Measurements from ENCODE around the gene HCN4.
"Not testable (repeated sequence)": the region's sequence is repeated elsewhere in the genome, so short reads cannot be mapped to it uniquely, and the experiment has no call there.

The HCN4 gene

GRCh38 chr15:73368301-73369136, at the start of gene HCN4:
HCN4 (minus strand) TSS chr15:73368958; CDS start chr15:73368270, 688 bp downstream.
- DNase-seq (ENCODE audit: low read depth) = no peak
- TF ChIP-seq CTCF (IDR thresholded peaks at IDR 0.05; ENCODE audit: control insufficient read depth, insufficient read depth, low read depth, low read length, missing control alignments) = no peak
- no peak within 1 kb of the TSS; the same call in 1 of the 2 replicates for H3K4me3 ChIP-seq (ENCODE audit: control insufficient read depth, low read depth, low read length)

DNA sequence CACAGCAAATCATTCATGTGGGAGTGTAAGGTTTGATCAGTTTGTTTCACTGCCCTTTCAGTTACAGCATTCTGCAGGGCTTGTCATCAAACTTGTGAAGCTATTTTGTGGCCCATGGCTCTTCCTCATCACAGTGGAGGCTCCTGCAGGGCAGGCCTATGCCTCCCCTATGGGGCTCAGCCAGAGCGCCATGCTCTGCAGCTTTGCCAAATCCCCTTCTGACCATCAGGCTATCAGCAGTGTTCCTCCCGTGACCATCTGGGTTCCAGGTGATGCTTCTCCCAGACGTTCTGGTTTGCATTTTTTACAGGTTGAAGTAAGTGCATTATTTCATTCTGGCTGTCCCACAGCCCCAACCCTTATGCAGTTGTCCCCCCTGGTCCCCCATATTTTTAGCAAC, 46.1 kb upstream of the HCN4 start:
- no peak for TF ChIP-seq CTCF (IDR thresholded peaks at IDR 0.05; ENCODE audit: control insufficient read depth, insufficient read depth, low read depth, low read length, missing control alignments)
- DNase-seq (ENCODE audit: low read depth) = no peak
- H3K4me3 ChIP-seq (ENCODE audit: control insufficient read depth, low read depth, low read length) = no peak overlapping the region

- no peak for DNase-seq (ENCODE audit: low read depth)
- no peak for TF ChIP-seq CTCF (IDR thresholded peaks at IDR 0.05; ENCODE audit: control insufficient read depth, insufficient read depth, low read depth, low read length, missing control alignments)
- H3K4me3 ChIP-seq (ENCODE audit: control insufficient read depth, low read depth, low read length) = no peak overlapping the region
Measured at GRCh38 chr15:73403171-73403570, 34.4 kb upstream of the HCN4 start.

DNA sequence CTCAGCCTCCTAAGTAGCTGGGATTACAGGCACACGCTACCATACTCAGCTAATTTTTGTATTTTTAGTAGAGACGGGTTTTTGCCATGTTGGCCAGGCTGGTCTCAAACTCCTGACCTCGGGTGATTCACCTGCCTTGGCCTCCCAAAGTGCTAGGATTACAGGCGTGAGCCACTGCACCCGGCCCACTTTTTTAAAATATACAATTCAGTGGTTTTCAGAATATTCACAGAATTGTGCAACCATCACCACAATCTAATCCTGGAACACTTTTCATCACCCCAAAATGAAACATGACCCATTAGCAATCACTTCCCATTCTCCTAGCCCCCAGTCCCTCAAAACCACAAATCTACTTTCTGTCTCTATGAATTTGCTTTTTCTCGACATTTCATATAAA, 31.5 kb upstream of the HCN4 start:
- not testable (repeated sequence) for H3K4me3 ChIP-seq (ENCODE audit: control insufficient read depth, low read depth, low read length)
- DNase-seq (ENCODE audit: low read depth) = peak; percentile 7

DNA sequence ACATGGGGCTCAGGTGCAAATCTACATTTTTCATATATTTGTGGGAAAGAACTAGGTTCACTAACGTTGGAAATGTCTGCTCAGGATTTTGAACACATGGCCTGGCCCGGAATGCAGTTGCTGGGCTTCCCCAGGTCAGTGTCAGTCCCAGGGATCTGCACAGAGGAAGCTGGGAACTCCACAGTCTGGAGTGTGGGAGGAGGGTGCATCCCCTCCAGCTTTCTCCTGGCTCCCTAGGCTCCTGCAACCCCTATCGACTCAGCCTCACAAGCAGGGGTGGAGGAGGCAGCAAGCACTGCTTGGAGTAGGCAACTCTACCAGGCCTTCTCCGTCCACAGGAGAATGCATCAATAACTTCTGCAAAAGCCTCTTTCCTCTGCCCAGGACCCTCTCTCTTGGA, 30.1 kb upstream of the HCN4 start:
- no peak overlapping the region for H3K4me3 ChIP-seq (ENCODE audit: control insufficient read depth, low read depth, low read length)
- no peak for TF ChIP-seq CTCF (IDR thresholded peaks at IDR 0.05; ENCODE audit: control insufficient read depth, insufficient read depth, low read depth, low read length, missing control alignments)
- DNase-seq (ENCODE audit: low read depth) = no peak

GRCh38 chr15:73397461-73397860, 28.7 kb upstream of the HCN4 start:
- no peak overlapping the region for H3K4me3 ChIP-seq (ENCODE audit: control insufficient read depth, low read depth, low read length)
- DNase-seq (ENCODE audit: low read depth) = no peak
- no peak for TF ChIP-seq CTCF (IDR thresholded peaks at IDR 0.05; ENCODE audit: control insufficient read depth, insufficient read depth, low read depth, low read length, missing control alignments)

GRCh38 chr15:73395671-73396070, 26.9 kb upstream of the HCN4 start:
- DNase-seq (ENCODE audit: low read depth) = no peak
- TF ChIP-seq CTCF (IDR thresholded peaks at IDR 0.05; ENCODE audit: control insufficient read depth, insufficient read depth, low read depth, low read length, missing control alignments) = no peak
- no peak overlapping the region for H3K4me3 ChIP-seq (ENCODE audit: control insufficient read depth, low read depth, low read length)

All from AG09309 (cell line).